ENCODE measurements around the gene PIKFYVE.

- TF ChIP-seq EZH2 (IDR thresholded peaks at IDR 0.05) = no peak
- TF ChIP-seq CTCF (IDR thresholded peaks at IDR 0.05) = peak; percentile 47
- no peak for TF ChIP-seq EZH2phosphoT487 (IDR thresholded peaks at IDR 0.05)
Observed at GRCh38 chr2:208256192-208256782, 9.8 kb upstream of the PIKFYVE start.
